ENCODE measurements around the gene ARID5B.
A peak's percentile ranks its signal among the peaks of the same experiment; 100 is the strongest.
"Not testable (repeated sequence)": the region's sequence is repeated elsewhere in the genome, so short reads cannot be mapped to it uniquely, and the experiment has no call there.

The ARID5B gene

DNA sequence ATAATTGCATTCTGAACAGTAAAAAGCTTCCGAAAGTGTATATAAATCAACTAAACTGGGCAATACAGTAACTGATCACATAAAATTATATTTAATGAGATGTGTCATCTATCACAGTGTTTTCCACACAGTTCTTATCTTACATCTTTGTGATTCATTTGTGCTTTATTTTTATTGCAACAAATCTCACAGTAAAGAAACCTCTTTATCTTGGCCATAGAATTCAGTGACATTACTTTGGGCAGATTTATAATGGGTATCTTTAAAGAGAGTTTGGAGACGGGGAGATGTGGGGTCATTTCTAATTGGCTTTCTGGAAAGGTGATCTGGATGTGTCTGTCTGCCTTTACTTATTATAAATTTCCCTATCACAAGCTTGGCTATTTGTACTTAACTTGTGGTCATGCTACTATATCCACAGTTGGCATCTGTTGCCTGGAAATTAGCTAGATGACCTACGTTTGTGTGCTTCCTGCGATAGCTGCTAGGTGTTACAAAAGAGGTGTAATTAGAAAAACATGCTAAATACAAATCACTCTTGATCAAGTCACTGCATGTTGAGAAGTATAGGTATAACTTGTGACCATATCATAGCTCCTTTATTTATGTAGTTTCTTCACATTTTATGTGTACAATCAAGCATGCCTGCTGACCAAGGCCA is 123.8 kb downstream of the ARID5B start:
- DNase-seq (ENCODE audit: low read depth in 1 of 2, low spot score in 1 of 2): no peak
- in situ Hi-C loops (cut with HindIII; ENCODE audit: low pct_unique_long_range_greater_than_20kb, low sequenced_read_pairs): no loop called here
- TF ChIP-seq JUND (IDR thresholded peaks at IDR 0.05; ENCODE audit: low read depth): no peak

DNA sequence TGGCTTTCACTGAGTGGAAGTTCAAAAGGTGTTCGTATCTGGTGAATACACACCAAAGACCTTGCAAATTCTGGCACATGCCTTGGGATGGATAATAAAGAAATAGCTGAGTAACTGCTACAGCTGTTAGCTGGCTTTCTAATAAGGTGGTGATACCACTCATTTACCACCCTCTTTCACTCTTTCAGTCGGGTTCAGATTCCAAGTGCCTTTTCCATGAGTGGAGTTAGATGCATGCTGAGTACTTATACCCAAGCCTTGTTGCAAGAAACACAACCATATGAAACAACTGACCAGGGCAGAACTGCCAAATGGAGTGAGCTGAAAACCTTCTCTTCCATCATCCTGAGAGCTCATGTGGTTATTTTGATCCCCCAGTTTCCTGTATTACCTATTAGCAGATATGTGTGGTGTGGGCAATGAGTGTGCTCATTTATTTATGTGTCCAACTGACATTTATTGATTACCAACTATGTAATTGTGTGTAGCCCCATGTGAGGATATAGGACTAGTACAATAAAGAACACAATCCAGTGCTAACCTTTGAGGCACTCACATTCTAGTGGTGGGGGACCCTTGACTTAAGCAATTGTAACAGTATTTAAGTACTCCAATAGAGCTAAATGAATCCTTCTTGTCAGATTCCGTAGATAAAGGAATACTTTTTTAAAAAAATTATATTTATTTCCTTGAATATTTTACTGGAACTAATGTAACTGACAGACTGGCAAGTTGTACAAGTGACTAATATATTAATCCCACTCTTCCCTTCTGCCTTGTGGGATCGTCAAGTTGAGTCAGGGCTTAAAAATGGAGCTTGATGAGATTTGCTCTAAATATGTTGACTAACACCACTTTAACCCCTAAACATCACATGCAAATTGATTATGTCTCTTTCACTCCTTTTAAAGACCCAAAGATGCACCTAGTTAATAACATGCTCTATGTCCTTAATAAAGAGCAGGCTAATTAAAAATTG is 124.7 kb downstream of the ARID5B start:
- TF ChIP-seq JUND (IDR thresholded peaks at IDR 0.05; ENCODE audit: low read depth): no peak
- in situ Hi-C loops (cut with HindIII; ENCODE audit: low pct_unique_long_range_greater_than_20kb, low sequenced_read_pairs): no loop called here
- DNase-seq (ENCODE audit: low read depth in 1 of 2, low spot score in 1 of 2): no peak

DNA sequence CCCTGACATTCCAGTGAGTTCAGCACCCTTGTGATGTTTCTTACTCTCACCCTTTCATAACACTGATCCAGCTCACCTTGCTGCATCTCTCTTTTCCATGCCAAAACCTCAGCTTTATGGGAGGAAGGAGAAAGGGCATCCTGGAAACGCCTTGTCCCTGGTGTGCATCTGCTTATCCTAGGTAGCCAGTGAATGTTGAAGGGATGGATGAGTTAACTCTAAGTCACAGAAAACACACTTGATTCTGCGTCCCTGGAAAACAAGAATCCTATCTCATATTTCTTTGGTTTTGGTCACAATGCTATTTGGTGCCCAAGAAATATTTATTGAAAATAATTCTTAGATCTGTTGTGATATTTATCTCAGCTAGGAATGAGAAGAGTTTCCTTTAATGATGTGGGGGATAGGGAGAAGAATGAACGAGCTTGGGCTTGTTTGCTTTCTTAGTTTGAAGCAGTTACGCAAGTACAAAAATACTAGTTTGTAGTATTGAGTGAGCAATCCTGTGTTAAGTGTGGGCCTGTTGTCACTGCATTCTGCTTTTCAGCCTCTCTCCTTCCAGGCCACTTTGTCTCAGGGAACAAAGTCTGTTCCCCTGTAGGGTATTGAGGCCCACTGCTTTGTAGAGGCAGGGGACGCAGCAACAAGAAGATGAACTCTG is 126.5 kb downstream of the ARID5B start:
- no peak for DNase-seq (ENCODE audit: low read depth in 1 of 2, low spot score in 1 of 2)
- in situ Hi-C loops (cut with HindIII; ENCODE audit: low pct_unique_long_range_greater_than_20kb, low sequenced_read_pairs): no loop called here
- TF ChIP-seq JUND (IDR thresholded peaks at IDR 0.05; ENCODE audit: low read depth): no peak

DNA sequence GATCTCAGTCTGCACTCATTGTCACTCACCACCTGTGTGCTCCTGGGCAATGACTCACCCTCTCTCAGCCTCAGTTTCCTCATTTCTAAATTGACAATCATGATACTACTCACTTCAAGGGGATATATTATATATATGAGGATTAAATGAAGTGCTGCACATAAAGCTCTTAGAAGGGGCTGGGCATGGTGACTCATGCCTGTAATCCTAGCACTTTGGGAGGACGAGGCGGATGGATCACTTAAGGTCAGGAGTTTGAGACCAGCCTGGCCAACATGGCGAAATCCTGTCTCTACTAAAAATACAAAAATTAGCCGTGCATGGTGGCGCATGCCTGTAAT is 127.0 kb downstream of the ARID5B start:
- in situ Hi-C loops (cut with HindIII; ENCODE audit: low pct_unique_long_range_greater_than_20kb, low sequenced_read_pairs): not testable (repeated sequence)

DNA sequence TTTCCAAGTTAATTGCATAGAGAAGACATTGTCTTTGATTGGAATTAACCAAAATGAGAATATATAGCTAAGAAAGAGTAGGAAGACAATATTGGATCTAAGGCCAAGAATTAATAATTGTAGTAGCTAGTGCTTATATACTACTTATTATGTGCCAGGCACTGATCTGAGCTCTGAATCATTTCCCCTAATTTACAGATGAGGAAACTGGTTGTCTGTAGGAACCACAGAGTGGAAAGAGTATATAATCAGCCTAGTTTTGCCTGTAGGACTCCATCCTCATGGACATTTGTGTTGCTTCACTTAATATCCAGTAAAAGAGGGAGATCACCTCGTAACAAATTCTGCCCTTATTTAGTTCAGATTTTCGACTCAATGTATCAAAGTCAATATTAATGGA is 127.9 kb downstream of the ARID5B start:
- in situ Hi-C loops (cut with HindIII; ENCODE audit: low pct_unique_long_range_greater_than_20kb, low sequenced_read_pairs): no loop called here
- no peak for TF ChIP-seq JUND (IDR thresholded peaks at IDR 0.05; ENCODE audit: low read depth)
- DNase-seq (ENCODE audit: low read depth in 1 of 2, low spot score in 1 of 2): no peak

More for the DNA sequence above, 127.0 kb downstream of the ARID5B start:
- DNase-seq (ENCODE audit: low read depth in 1 of 2, low spot score in 1 of 2): not testable (repeated sequence)

GRCh38 chr10:62031507-62031906 is 130.0 kb downstream of the ARID5B start:
- in situ Hi-C loops (cut with HindIII; ENCODE audit: low pct_unique_long_range_greater_than_20kb, low sequenced_read_pairs): no loop called here
- no peak for TF ChIP-seq JUND (IDR thresholded peaks at IDR 0.05; ENCODE audit: low read depth)
- no peak for DNase-seq (ENCODE audit: low read depth in 1 of 2, low spot score in 1 of 2)

DNA sequence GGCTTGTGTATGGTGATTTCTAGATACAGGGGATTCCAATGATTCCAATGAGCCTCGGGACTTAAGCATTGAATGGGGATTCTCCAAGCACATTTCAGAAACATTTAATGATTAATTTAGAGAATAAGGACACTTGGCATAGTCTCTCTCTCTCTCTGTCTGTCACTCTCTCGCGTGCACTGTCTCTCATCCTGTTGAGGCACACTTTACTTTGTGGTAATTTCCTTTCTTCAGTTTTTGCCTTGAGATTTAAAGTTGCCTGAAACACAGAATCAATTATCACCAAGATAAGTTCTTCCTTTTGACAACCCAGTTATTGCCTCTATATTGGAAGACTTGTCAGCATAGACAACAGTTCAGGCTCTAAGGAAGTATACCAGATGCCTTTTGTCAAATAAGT is 131.6 kb downstream of the ARID5B start:
- no peak for DNase-seq (ENCODE audit: low read depth in 1 of 2, low spot score in 1 of 2)
- TF ChIP-seq JUND (IDR thresholded peaks at IDR 0.05; ENCODE audit: low read depth): no peak
- in situ Hi-C loops (cut with HindIII; ENCODE audit: low pct_unique_long_range_greater_than_20kb, low sequenced_read_pairs): no loop called here

DNA sequence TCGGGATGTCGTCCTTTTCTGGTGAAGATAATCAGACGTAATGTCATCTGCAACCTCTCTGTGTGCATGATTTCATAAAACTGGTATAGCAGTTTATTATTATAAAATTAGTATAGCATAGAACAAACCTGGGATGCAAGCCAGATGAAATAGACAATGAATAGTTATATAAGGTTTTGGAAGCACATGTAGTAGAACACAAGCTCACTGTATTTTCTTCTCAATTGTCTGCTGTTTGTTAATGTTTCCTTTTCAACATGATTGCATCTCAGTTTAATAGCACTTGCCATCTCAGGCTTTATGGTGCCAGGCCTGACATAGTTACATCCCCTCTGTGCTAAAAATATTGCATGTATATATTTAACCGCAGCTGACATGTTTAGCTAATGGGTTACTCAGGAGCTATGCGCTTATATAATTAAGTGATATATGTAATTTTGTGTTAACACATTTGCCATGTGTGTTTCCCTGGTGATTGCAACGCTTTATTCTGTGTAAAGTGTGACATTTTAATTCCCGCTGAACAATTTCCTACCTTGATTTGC is 132.7 kb downstream of the ARID5B start:
- DNase-seq (ENCODE audit: low read depth in 1 of 2, low spot score in 1 of 2): no peak
- in situ Hi-C loops (cut with HindIII; ENCODE audit: low pct_unique_long_range_greater_than_20kb, low sequenced_read_pairs): no loop called here
- no peak for TF ChIP-seq JUND (IDR thresholded peaks at IDR 0.05; ENCODE audit: low read depth)

DNA sequence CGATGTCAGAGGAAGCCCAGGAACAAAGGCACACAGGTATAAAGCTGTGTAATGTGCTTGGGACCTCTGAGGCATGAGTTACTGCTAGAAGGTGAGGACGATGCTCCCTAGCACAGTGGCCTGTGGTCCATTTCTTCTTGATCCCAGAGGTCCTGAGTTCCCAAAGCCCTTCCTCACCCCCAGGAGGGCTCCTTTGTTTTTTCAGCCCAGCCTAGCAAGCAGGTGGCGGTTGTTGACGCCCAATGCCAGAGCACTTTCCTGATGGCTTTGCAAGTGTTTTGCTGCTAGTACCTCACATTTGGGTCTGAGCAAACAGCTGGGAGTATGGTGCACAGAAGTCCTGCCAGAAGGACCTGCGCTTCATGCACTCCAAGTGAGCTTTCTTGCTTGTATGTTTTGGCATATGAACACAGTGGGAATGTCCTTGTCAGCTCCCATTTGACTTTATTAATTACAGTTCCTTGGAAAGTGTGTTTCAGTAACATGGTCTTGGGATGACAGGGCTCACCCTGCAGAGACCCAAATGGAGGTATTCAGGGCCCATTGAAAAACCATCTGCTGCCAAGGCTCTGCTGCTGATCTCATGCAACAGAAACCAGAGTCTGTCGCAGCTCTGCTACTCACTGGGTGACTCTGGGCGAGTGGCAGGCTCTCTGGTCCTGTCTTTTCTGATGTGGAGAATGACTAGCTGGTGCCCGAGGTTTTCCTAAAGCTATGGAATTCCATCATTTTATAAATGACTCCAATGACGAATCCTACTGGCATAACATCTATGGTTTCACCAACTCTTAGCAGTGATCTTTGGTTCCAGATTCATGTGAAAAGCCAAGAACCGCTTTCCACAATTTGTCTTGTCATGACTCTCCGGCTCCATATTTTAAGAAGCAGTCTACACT is 134.9 kb downstream of the ARID5B start:
- no peak for DNase-seq (ENCODE audit: low read depth in 1 of 2, low spot score in 1 of 2)
- in situ Hi-C loops (cut with HindIII; ENCODE audit: low pct_unique_long_range_greater_than_20kb, low sequenced_read_pairs): no loop called here
- TF ChIP-seq JUND (IDR thresholded peaks at IDR 0.05; ENCODE audit: low read depth): no peak

DNA sequence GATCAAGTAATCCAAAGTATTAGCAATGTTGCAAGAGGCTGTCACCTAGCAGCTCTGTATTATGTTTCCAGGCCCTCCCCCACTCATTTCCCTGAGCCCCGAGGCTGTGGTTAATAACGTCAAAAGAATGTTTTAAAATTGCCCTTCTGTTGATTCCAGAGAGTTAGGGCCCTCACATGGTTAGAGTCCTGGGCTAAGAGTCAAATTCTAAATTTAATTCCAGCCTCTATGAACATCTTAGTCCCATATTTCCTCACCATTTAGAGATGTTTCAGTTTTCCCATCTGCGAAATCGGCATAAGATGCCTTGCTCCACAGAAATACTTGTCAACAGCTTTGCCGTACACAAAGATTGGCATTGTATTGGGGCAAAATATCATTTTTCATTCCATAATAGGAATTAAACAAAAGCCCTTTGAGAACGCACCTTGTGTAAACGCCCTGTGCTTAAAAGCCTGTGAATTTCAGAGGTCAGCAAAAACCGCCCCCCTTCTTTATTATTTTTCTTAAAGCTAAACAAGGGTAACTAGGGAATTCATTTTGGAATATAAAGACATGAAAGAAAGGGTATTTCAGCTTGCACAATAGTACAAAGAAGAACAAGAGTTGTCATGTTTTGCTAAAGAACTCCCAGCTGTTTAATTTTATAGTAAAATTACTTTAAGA is 135.8 kb downstream of the ARID5B start:
- 0 out of 2 replicates have a peak, but pooled peaks have one; percentile 18 for TF ChIP-seq JUND (IDR thresholded peaks at IDR 0.05; ENCODE audit: low read depth)
- DNase-seq (ENCODE audit: low read depth in 1 of 2, low spot score in 1 of 2): peak; percentile 18 to 83
- in situ Hi-C loops (cut with HindIII; ENCODE audit: low pct_unique_long_range_greater_than_20kb, low sequenced_read_pairs): no loop called here

- no peak for TF ChIP-seq JUND (IDR thresholded peaks at IDR 0.05; ENCODE audit: low read depth)
- DNase-seq (ENCODE audit: low read depth in 1 of 2, low spot score in 1 of 2): peak in 1 of 2 experiments; percentile 69
- in situ Hi-C loops (cut with HindIII; ENCODE audit: low pct_unique_long_range_greater_than_20kb, low sequenced_read_pairs): no loop called here
Measured at GRCh38 chr10:62037890-62038608, 136.6 kb downstream of the ARID5B start.
